ENCODE measurements around the gene CSF3R.
"Not testable (repeated sequence)": the region's sequence is repeated elsewhere in the genome, so short reads cannot be mapped to it uniquely, and the experiment has no call there.

The CSF3R gene

DNA sequence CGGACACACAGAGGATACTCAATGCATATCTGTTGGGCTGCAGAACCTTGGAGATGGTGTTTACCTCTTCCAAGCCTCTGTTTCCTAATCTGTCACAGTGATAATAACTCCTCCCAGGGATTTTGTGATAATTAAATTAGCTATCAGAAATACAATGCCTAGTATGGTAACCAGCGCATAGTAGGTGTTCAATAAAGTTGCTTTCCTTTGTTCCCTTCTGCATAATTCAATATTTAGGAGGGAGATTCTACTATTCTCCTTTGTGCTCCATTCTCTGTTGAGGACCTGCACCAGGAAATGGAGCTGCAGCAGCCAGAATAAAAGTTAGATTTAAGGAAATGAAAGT is 3.4 kb upstream of the CSF3R start:
- Histone ChIP-seq H3K36me3 (ENCODE audit: control insufficient read depth in 5 of 5, insufficient read depth in 5 of 5, low read length in 5 of 5) (no peaks in the 10 kb centered on the region), H3K27me3 (ENCODE audit: control insufficient read depth in 5 of 5, insufficient read depth in 4 of 5, low read length in 5 of 5) (peaks cover 0 to 2% (median 0%) of the 10 kb centered on the region in 5 donors), H3K4me1 (ENCODE audit: control insufficient read depth in 5 of 5, insufficient read depth in 5 of 5, low read length in 5 of 5) (peaks cover 0 to 34% (median 14%) of the 10 kb centered on the region in 5 donors), H3K9me3 (ENCODE audit: control insufficient read depth in 5 of 5, low read length in 5 of 5) (no peaks in the 10 kb centered on the region), H3K4me3 (ENCODE audit: low read depth in 1 of 5, low read length in 5 of 5) (no peak overlapping the region), H3K9ac (ENCODE audit: low read length in 5 of 5) (no peak overlapping the region), H3K27ac (ENCODE audit: low read depth, low read length) (no peak overlapping the region)

DNA sequence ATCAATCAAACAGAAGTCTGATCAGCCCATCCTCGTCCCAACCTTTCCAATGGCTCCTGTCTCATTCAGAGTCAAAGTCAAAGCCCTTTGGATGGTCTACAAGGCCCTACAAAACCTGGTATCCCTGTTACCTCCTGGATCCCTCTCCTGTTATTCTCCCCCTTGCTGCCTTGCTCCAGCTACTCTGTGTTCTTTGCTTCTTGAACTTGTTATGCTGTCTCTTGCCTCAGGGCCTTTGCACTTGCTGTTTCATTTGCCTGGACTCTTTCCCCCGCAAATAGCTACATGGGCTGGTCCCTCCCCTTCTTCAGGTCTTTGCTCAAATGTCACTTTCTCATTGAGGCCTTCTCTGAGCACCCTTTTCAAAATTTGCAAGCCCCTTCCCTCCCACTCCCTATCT is 1.4 kb upstream of the CSF3R start:
- no peak overlapping the region for H3K9ac ChIP-seq (ENCODE audit: low read length in 5 of 5)
- H3K4me1 ChIP-seq (ENCODE audit: control insufficient read depth in 5 of 5, insufficient read depth in 5 of 5, low read length in 5 of 5), result peaks cover 0 to 34% (median 14%) of the 10 kb centered on the region in 5 donors
- no peaks in the 10 kb centered on the region for H3K36me3 ChIP-seq (ENCODE audit: control insufficient read depth in 5 of 5, insufficient read depth in 5 of 5, low read length in 5 of 5)
- peaks cover 0 to 6% (median 3%) of the 10 kb centered on the region in 5 donors for H3K27me3 ChIP-seq (ENCODE audit: control insufficient read depth in 5 of 5, insufficient read depth in 4 of 5, low read length in 5 of 5)
- no peaks in the 10 kb centered on the region for H3K9me3 ChIP-seq (ENCODE audit: control insufficient read depth in 5 of 5, low read length in 5 of 5)
- H3K4me3 ChIP-seq (ENCODE audit: low read depth in 1 of 5, low read length in 5 of 5), result no peak overlapping the region
- H3K27ac ChIP-seq (ENCODE audit: low read depth, low read length), result no peak overlapping the region

DNA sequence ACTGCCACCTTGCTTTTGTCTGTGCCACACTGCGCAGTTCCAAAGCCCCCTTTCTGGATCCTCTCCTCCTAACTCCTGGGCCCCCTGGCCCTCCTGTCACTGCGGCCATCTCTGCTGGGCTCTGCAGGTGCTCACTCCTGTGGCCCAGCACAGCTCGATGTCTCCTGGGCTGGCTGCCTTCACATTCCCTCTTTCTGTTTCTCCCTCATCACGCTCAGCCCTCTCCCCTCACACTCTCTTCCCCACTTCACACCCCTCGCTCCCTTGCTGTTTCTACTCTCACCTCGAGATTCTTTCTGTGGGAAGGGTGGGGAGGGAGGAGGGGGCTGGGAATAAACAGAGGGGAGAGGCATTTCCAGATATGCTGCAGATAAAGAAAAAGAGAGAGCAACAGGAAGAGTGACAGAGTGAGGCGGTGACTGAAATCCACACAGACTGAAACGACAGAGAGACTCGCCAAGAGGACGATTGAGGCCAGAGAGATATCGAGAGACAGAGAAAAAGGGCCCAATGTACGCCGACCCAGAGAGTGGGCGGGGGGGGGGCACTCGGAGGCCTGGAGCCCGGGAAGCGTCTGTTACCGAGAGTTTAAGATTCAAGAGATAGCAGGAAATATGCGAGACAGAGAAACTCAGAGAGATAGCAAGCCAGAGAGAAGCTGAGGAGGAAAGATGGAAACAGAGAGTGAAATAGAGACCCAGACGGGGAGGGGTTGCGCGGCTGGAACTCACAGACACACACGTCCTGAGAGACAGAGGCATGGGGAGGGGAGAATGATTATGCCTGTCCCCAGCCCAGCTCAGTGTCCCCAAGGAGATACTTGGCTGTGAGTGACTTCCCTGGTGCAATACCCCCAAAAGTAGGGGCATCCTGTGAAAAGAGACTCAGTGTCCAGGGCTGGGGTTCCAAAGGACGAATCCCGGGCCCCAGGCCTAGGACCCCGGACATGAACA is 666 bp downstream of the CSF3R start:
- Histone ChIP-seq H3K4me1 (ENCODE audit: control insufficient read depth in 5 of 5, insufficient read depth in 5 of 5, low read length in 5 of 5) (peaks cover 0 to 28% (median 14%) of the 10 kb centered on the region in 5 donors), H3K36me3 (ENCODE audit: control insufficient read depth in 5 of 5, insufficient read depth in 5 of 5, low read length in 5 of 5) (peaks cover 0 to 3% (median 0%) of the 10 kb centered on the region in 5 donors), H3K4me3 (ENCODE audit: low read depth in 1 of 5, low read length in 5 of 5) (peak overlapping the region; percentile 26 to 53 (median 44)), H3K9me3 (ENCODE audit: control insufficient read depth in 5 of 5, low read length in 5 of 5) (no peaks in the 10 kb centered on the region), H3K27me3 (ENCODE audit: control insufficient read depth in 5 of 5, insufficient read depth in 4 of 5, low read length in 5 of 5) (peaks cover 0 to 6% (median 3%) of the 10 kb centered on the region in 5 donors), H3K27ac (ENCODE audit: low read depth, low read length) (no peak overlapping the region), H3K9ac (ENCODE audit: low read length in 5 of 5) (peak overlapping the region in 4 of 5 donors; percentile 22 to 62 (median 45))

DNA sequence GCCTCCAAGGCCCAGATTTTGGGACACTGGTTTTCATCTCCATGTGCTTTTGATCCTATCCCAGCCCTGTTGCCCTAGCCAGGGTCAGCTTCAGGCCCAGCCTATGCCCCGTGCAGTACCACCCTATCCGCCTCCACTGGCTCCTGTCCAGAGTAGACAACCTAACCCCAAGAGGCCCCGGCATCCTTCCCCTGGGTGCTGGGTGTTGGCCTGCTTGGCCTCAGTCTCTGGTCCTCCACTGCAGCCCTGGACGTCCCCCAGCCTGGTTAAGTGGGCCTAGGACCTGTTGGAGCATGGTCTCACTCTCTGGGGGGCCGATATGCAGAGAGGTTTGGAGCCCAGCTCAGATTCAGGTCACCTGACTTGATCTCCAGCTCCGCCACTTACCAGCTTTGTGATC is 1.6 kb downstream of the CSF3R start:
- peaks cover 0 to 3% (median 0%) of the 10 kb centered on the region in 5 donors for H3K36me3 ChIP-seq (ENCODE audit: control insufficient read depth in 5 of 5, insufficient read depth in 5 of 5, low read length in 5 of 5)
- H3K27me3 ChIP-seq (ENCODE audit: control insufficient read depth in 5 of 5, insufficient read depth in 4 of 5, low read length in 5 of 5), result peaks cover 0 to 6% (median 3%) of the 10 kb centered on the region in 5 donors
- H3K27ac ChIP-seq (ENCODE audit: low read depth, low read length), result no peak overlapping the region
- peaks cover 0 to 22% (median 12%) of the 10 kb centered on the region in 5 donors for H3K4me1 ChIP-seq (ENCODE audit: control insufficient read depth in 5 of 5, insufficient read depth in 5 of 5, low read length in 5 of 5)
- no peak overlapping the region for H3K4me3 ChIP-seq (ENCODE audit: low read depth in 1 of 5, low read length in 5 of 5)
- no peaks in the 10 kb centered on the region for H3K9me3 ChIP-seq (ENCODE audit: control insufficient read depth in 5 of 5, low read length in 5 of 5)
- no peak overlapping the region for H3K9ac ChIP-seq (ENCODE audit: low read length in 5 of 5)

DNA sequence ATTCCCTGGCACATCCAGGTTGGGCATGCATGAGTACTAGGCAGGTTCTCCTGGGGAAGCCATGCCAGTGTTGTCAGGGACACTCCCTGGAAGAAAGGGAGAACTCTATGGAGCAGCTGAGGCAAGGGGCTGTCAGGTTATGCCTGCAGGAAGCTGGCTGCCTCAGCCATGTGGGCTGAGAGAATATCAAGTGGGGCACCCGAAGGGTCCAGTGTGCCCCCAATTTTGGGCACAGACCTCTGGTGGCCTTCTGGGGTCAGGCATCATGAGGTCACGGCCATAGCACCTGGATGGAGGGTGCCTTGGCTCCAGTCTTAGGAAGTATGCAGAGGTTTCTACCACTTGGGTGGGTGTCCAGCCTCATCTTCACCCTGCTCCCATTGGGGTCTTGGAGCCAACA is 2.6 kb downstream of the CSF3R start:
- no peaks in the 10 kb centered on the region for H3K9me3 ChIP-seq (ENCODE audit: control insufficient read depth in 5 of 5, low read length in 5 of 5)
- H3K4me3 ChIP-seq (ENCODE audit: low read depth in 1 of 5, low read length in 5 of 5), result no peak overlapping the region
- peaks cover 0 to 6% (median 3%) of the 10 kb centered on the region in 5 donors for H3K27me3 ChIP-seq (ENCODE audit: control insufficient read depth in 5 of 5, insufficient read depth in 4 of 5, low read length in 5 of 5)
- H3K9ac ChIP-seq (ENCODE audit: low read length in 5 of 5), result no peak overlapping the region
- peaks cover 0 to 15% (median 12%) of the 10 kb centered on the region in 5 donors for H3K4me1 ChIP-seq (ENCODE audit: control insufficient read depth in 5 of 5, insufficient read depth in 5 of 5, low read length in 5 of 5)
- no peak overlapping the region for H3K27ac ChIP-seq (ENCODE audit: low read depth, low read length)
- H3K36me3 ChIP-seq (ENCODE audit: control insufficient read depth in 5 of 5, insufficient read depth in 5 of 5, low read length in 5 of 5), result peaks cover 0 to 9% (median 0%) of the 10 kb centered on the region in 5 donors

DNA sequence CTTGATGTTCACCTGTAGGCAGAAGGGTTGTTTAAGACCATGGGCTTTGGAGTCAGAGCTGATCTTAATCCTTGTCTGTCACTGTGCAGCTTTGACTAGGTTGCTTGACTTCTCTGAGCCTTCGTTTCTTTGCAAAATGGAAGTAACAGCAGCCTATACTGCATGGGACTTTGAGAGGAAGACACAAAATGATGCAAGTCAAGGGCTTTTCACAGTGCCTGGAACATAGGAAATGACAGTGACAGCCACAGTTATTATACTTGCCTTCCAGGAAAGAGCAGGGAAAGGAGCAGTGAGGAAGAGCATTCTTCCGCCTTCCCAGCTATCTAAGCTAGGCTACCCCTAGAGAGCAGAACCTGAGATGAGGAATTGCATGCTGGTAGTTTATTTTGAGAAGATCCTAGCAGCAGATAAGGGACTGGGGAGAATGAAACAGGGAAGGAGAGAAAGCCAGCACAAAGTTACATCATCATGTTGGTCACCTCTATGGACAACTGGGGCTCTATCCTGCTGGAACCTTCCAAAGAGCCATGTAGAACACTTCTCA is 3.1 kb downstream of the CSF3R start:
- H3K9ac ChIP-seq (ENCODE audit: low read length in 5 of 5), result no peak overlapping the region
- H3K9me3 ChIP-seq (ENCODE audit: control insufficient read depth in 5 of 5, low read length in 5 of 5), result no peaks in the 10 kb centered on the region
- no peak overlapping the region for H3K27ac ChIP-seq (ENCODE audit: low read depth, low read length)
- peaks cover 0 to 10% (median 0%) of the 10 kb centered on the region in 5 donors for H3K36me3 ChIP-seq (ENCODE audit: control insufficient read depth in 5 of 5, insufficient read depth in 5 of 5, low read length in 5 of 5)
- peaks cover 0 to 15% (median 12%) of the 10 kb centered on the region in 5 donors for H3K4me1 ChIP-seq (ENCODE audit: control insufficient read depth in 5 of 5, insufficient read depth in 5 of 5, low read length in 5 of 5)
- no peak overlapping the region for H3K4me3 ChIP-seq (ENCODE audit: low read depth in 1 of 5, low read length in 5 of 5)
- peaks cover 0 to 6% (median 3%) of the 10 kb centered on the region in 5 donors for H3K27me3 ChIP-seq (ENCODE audit: control insufficient read depth in 5 of 5, insufficient read depth in 4 of 5, low read length in 5 of 5)

DNA sequence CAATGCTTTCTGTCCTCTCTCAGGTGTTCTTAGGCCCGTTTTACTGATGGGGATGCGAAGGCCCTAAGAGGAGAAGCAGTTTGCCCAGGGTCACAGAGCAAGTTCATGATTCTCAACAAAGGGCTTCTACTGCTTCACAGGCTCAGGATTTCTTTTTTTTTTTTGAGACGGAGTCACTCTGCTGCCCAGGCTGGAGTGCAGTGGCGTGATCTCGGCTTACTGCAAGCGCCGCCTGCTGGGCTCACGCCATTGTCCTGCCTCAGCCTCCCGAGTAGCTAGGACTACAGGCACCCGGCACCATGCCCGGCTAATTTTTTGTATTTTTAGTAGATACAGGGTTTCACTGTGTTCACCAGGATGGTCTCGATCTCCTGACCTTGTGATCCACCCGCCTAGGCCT is 5.1 kb downstream of the CSF3R start:
- H3K4me3 ChIP-seq (ENCODE audit: low read depth in 1 of 5, low read length in 5 of 5); H3K27ac ChIP-seq (ENCODE audit: low read depth, low read length); H3K9me3 ChIP-seq (ENCODE audit: control insufficient read depth in 5 of 5, low read length in 5 of 5); H3K9ac ChIP-seq (ENCODE audit: low read length in 5 of 5); H3K27me3 ChIP-seq (ENCODE audit: control insufficient read depth in 5 of 5, insufficient read depth in 4 of 5, low read length in 5 of 5): not testable (repeated sequence)
- Histone ChIP-seq H3K4me1 (ENCODE audit: control insufficient read depth in 5 of 5, insufficient read depth in 5 of 5, low read length in 5 of 5) (peaks cover 0 to 11% (median 7%) of the 10 kb centered on the region in 5 donors), H3K36me3 (ENCODE audit: control insufficient read depth in 5 of 5, insufficient read depth in 5 of 5, low read length in 5 of 5) (peaks cover 0 to 12% (median 0%) of the 10 kb centered on the region in 5 donors)

DNA sequence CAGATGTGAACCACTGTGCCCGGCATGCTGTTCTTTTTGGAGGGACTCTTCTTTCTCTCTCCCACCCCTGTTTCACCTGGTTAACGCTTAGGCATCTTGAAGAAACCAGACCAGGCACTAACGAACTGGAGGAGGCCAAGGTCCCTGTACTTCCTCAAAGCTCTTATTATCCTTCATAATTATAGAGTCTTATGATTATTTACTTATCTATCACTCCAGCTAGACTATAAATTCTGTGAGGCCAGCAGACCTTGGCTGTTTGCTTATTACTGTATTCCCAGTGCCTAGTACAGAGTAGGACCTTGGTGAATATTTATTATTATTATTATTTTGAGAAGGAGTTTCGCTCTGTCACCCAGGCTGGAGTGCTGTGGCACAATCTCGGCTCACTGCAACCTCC is 5.8 kb downstream of the CSF3R start:
- no peak overlapping the region for H3K4me3 ChIP-seq (ENCODE audit: low read depth in 1 of 5, low read length in 5 of 5)
- H3K9ac ChIP-seq (ENCODE audit: low read length in 5 of 5), result no peak overlapping the region
- H3K9me3 ChIP-seq (ENCODE audit: control insufficient read depth in 5 of 5, low read length in 5 of 5), result no peaks in the 10 kb centered on the region
- H3K4me1 ChIP-seq (ENCODE audit: control insufficient read depth in 5 of 5, insufficient read depth in 5 of 5, low read length in 5 of 5), result peaks cover 0 to 6% (median under 1%) of the 10 kb centered on the region in 5 donors
- peaks cover 0 to 12% (median 0%) of the 10 kb centered on the region in 5 donors for H3K36me3 ChIP-seq (ENCODE audit: control insufficient read depth in 5 of 5, insufficient read depth in 5 of 5, low read length in 5 of 5)
- no peak overlapping the region for H3K27ac ChIP-seq (ENCODE audit: low read depth, low read length)
- H3K27me3 ChIP-seq (ENCODE audit: control insufficient read depth in 5 of 5, insufficient read depth in 4 of 5, low read length in 5 of 5), result peaks cover 0 to 9% (median 3%) of the 10 kb centered on the region in 5 donors

DNA sequence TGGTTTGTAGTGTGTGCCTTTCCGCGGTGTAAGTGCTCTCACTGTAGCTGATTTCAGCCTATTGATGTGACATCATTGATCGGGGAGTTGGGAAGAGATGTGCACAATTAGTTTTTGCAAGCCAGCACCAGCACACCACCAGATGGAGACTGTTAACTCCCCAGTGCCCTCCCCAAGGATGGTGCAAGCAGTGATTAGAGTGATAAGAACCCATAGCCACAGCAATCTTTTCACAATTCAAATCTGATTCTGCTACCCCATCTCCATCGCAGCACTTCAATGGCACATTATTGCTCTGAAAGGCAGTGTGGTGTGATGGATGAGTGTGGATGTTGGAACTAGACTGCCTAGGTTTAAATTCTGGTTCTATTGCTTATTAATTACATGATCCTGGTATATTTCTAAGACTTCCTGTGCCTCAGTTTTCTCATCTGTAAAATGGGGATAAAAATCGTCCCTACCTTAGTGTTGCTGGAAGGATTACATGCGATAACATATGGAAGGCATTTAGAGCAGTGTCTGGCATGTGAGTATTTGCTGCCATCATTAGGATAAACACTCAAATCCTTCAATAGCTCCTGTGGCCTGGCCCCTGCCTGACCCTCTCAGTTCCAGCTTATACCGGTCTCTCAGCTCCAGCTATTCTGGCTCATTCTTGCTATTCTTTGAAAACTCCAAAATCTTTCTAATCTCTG is 6.7 kb downstream of the CSF3R start:
- Histone ChIP-seq H3K9me3 (ENCODE audit: control insufficient read depth in 5 of 5, low read length in 5 of 5) (no peaks in the 10 kb centered on the region), H3K36me3 (ENCODE audit: control insufficient read depth in 5 of 5, insufficient read depth in 5 of 5, low read length in 5 of 5) (peaks cover 0 to 12% (median 0%) of the 10 kb centered on the region in 5 donors), H3K4me1 (ENCODE audit: control insufficient read depth in 5 of 5, insufficient read depth in 5 of 5, low read length in 5 of 5) (no peaks in the 10 kb centered on the region), H3K9ac (ENCODE audit: low read length in 5 of 5) (no peak overlapping the region), H3K27ac (ENCODE audit: low read depth, low read length) (no peak overlapping the region), H3K4me3 (ENCODE audit: low read depth in 1 of 5, low read length in 5 of 5) (no peak overlapping the region), H3K27me3 (ENCODE audit: control insufficient read depth in 5 of 5, insufficient read depth in 4 of 5, low read length in 5 of 5) (peaks cover 0 to 9% (median 3%) of the 10 kb centered on the region in 5 donors)
